Measurements from ENCODE around the gene RNU1-3.
"Not testable (repeated sequence)": the region's sequence is repeated elsewhere in the genome, so short reads cannot be mapped to it uniquely, and the experiment has no call there.

Gene RNU1-3

DNA sequence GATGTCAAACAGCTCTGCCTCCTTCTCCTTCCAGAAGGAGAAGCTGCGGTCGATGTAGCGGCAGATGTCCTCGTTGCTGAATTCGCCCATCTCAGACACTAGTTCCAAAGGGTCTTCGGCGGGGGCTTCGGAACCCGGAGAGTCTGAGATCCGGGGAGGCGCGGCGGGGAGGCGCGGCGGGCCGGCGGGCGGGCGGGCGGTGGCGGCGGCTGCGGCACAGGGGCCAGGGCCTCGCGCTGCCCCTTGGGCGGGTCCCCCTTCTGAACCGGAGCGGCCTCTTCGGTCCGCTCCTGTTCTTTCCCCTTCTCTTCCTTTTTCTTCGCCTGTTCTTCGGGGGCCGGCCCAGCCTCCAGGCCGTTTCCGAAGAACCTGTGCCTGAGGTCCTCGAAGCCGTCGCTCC, 25.5 kb upstream of the RNU1-3 start:
- H3K36me3 ChIP-seq (ENCODE audit: insufficient read depth, low read depth, low read length); H3K27me3 ChIP-seq (ENCODE audit: insufficient read depth, low read length); H3K4me3 ChIP-seq (ENCODE audit: low read length); H3K9me3 ChIP-seq (ENCODE audit: insufficient read depth, low read depth, low read length); H3K9ac ChIP-seq (ENCODE audit: low read depth, low read length); H3K27ac ChIP-seq (ENCODE audit: low read length); H3K4me1 ChIP-seq (ENCODE audit: insufficient read depth, low read length): not testable (repeated sequence)

DNA sequence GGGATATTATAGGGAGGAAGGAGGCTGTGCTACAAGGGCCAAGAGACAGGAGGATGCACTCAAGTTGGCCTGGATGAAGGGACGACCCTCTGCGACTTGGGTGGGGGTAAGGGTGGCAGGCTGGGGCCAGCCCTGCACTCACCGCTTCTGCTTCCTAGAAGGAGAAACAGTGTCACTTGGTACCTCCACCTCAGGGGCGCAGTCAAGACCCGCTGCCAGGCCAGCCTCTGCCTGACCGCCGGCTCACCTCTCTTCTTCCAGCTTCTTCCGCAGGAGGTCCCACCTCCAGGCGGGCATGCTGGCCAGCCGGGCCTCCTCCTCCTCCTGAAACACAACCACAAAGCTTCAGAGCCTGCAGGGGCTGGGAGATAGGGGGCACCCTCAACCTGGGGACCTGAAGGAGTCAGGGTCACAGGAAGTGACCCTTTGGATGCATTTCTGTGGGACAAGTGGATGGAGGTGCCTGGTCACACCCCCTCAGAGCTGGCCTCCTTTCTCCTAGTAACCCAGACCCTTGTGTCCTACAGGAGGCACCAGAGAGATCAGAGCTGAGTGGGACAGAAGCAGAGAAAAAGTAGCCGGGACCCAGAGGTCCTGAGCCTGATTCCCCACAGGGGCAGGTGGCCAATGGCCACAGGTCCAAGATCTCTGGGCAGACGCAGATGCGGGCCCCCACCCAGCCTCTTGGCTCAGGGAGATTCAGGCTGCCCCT, 24.4 kb upstream of the RNU1-3 start:
- not testable (repeated sequence) for H3K9me3 ChIP-seq (ENCODE audit: insufficient read depth, low read depth, low read length); H3K27me3 ChIP-seq (ENCODE audit: insufficient read depth, low read length)

DNA sequence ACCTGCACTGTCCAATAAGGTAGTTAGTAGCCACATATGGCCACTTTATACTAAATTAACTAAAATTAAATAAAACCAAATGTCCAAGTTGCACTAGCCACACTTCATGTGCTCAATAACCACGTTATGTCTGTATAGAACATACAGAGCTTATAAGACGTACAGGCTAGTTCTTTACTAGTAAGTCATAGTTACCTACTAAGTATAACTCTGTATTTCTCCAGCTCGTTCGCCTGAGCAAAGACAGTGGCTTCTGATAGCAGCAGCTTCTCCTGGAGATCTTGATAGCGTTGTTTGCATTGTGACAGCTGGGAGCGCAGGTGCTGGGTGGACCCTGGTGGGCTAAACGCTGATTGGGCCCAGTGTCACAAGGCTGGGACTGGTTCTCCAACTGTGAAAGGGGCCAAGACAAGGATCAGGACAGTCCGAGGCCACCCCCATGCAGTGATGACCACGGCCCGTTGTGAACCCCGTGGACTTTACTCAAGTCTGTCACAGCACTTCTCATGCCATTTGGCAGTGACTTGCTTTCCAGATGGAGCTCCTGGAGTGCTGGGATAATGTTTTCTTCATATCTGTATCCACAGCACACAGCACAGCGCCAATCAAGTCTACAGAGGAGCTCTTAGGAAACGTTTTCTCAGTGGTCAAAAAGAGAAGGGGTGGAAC, 20.5 kb upstream of the RNU1-3 start:
- not testable (repeated sequence) for H3K27ac ChIP-seq (ENCODE audit: low read length); H3K9ac ChIP-seq (ENCODE audit: low read depth, low read length); H3K9me3 ChIP-seq (ENCODE audit: insufficient read depth, low read depth, low read length); H3K27me3 ChIP-seq (ENCODE audit: insufficient read depth, low read length); H3K4me1 ChIP-seq (ENCODE audit: insufficient read depth, low read length); H3K4me3 ChIP-seq (ENCODE audit: low read length); H3K36me3 ChIP-seq (ENCODE audit: insufficient read depth, low read depth, low read length)

More for the DNA sequence above, 24.4 kb upstream of the RNU1-3 start:
- not testable (repeated sequence) for H3K4me1 ChIP-seq (ENCODE audit: insufficient read depth, low read length); H3K9ac ChIP-seq (ENCODE audit: low read depth, low read length); H3K36me3 ChIP-seq (ENCODE audit: insufficient read depth, low read depth, low read length); H3K4me3 ChIP-seq (ENCODE audit: low read length); H3K27ac ChIP-seq (ENCODE audit: low read length)

DNA sequence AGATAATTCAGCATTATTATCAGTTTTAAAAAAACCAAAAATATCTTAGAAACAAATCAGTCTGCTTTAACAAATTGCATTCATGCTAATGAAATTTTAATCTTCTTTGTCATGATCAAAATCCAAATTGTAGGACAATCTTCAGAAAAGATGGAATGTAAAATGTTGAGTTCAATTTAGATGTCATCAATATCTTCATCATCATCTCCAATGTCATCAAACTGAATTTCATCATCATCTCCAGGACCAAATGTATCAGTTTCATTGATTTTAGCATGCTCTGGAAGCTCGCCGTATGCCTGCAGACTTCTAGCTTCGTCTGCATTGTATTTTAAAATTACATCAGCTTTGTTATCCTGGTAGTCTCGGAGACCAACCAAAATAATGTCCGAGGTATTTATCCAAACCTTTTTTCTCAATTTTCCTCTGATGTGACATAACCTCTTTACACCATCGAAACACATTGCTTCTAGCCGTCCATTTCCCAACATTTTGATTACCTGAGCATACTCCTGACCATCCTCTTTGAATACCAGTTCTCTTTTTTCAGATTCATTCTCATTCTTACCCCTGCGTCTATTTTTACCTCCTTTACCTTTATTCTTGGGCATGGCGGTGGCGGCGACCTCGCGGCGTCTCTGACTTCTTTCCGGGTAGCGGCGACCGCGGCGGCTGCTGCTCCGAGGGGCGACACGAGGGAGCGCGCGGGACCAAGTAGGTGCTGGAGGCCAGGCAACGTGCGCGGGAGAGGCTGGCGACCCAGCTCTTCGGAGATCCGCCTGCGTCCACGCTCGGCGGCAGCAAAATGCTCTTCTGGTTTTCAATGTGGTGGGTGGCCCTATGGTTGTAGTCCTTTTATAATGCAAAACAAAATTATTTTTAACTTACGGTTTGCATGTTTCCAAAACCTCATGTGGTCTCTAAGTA, 19.0 kb upstream of the RNU1-3 start:
- not testable (repeated sequence) for H3K27ac ChIP-seq (ENCODE audit: low read length); H3K9ac ChIP-seq (ENCODE audit: low read depth, low read length); H3K36me3 ChIP-seq (ENCODE audit: insufficient read depth, low read depth, low read length); H3K27me3 ChIP-seq (ENCODE audit: insufficient read depth, low read length); H3K4me1 ChIP-seq (ENCODE audit: insufficient read depth, low read length); H3K9me3 ChIP-seq (ENCODE audit: insufficient read depth, low read depth, low read length)
- peak overlapping the region; percentile 33; the same call in 1 of the 2 replicates for H3K4me3 ChIP-seq (ENCODE audit: low read length)

DNA sequence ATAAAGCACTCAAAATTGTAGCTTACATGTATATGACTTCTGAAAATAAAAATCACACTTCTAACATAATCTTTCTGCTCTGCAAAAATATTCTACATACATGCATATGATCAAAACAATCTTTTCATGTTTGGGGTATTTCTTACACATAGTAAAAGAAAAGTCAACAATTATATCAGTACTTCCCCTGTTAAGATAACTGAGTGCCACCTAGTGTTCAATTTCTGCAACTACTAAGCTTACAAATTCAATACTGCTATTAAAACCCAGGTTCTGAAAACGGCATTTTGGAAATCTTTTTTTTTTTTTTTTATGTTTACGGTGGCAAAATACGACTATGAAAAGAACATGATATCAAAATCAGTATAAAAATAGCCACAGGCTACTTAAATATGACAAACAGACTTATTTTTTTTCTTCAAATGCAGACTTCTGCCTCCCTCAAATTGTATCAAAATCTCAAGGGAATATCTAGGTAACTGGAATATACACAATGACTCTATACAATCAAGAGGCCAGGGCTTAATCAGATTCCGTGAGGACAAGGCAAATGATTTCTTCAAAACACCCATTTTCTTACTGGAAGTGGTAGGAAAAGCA, 18.1 kb upstream of the RNU1-3 start:
- not testable (repeated sequence) for H3K27me3 ChIP-seq (ENCODE audit: insufficient read depth, low read length); H3K9me3 ChIP-seq (ENCODE audit: insufficient read depth, low read depth, low read length); H3K4me1 ChIP-seq (ENCODE audit: insufficient read depth, low read length); H3K27ac ChIP-seq (ENCODE audit: low read length); H3K36me3 ChIP-seq (ENCODE audit: insufficient read depth, low read depth, low read length); H3K9ac ChIP-seq (ENCODE audit: low read depth, low read length); H3K4me3 ChIP-seq (ENCODE audit: low read length)

DNA sequence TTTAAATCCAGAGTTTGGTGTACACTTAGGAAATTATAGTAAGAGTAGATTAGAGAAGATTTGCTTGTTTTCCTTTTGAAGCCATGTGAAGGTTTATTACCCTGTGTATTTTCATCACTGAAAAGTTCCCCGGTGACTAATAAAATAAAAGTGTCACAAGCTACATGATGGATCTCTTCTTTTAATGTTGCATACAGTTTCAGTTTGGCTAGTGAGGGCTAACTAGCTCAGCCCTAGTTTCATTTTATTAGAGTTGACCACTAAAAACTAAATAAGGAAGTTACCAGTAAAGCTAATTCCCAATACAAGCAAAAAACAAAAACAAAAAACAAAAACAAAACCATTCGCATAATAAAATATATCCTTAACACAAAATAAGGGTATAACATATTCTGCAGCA, 17.4 kb upstream of the RNU1-3 start:
- H3K36me3 ChIP-seq (ENCODE audit: insufficient read depth, low read depth, low read length); H3K27me3 ChIP-seq (ENCODE audit: insufficient read depth, low read length); H3K9ac ChIP-seq (ENCODE audit: low read depth, low read length); H3K4me3 ChIP-seq (ENCODE audit: low read length); H3K27ac ChIP-seq (ENCODE audit: low read length); H3K9me3 ChIP-seq (ENCODE audit: insufficient read depth, low read depth, low read length); H3K4me1 ChIP-seq (ENCODE audit: insufficient read depth, low read length): not testable (repeated sequence)

DNA sequence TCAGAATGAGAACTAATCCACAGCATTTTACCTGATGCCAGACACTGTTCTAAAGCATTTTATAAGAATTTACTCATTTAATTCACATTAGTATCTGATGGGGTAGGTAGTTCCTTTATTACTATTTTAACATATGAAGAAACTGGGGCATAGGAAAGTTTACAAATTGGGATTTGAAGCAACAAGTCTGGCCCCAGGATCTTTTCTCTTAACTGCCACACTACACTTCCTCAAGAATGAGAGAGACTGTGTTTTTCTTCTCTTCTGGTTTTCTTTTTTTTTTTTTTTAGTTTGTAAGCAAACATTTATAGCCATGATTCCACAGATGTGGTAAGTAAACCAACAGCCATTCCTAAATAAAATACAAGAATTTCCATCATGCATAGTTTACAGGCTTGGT, 16.1 kb upstream of the RNU1-3 start:
- not testable (repeated sequence) for H3K36me3 ChIP-seq (ENCODE audit: insufficient read depth, low read depth, low read length); H3K4me3 ChIP-seq (ENCODE audit: low read length); H3K9me3 ChIP-seq (ENCODE audit: insufficient read depth, low read depth, low read length); H3K9ac ChIP-seq (ENCODE audit: low read depth, low read length); H3K27ac ChIP-seq (ENCODE audit: low read length); H3K4me1 ChIP-seq (ENCODE audit: insufficient read depth, low read length); H3K27me3 ChIP-seq (ENCODE audit: insufficient read depth, low read length)

DNA sequence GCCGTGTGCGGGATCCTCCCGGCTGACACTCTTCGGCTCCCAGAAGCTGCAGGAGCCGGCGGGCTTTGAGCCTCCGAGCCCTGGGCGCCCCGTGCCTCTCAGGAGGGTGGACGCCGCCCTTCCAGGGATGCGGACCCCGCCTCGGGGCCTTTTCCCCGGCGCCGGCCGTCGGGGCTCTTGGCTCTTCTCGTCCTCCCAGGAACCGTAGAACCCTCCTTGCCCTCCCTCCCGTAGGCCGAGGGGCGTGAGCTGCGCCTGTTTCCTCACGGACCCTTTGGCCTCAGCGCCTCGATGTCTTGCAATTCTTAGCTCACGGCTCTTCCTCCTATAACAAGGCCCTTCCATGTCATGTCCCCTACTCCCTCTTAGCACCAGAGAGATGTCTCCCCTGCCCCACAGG, 13.6 kb upstream of the RNU1-3 start:
- H3K4me1 ChIP-seq (ENCODE audit: insufficient read depth, low read length); H3K9me3 ChIP-seq (ENCODE audit: insufficient read depth, low read depth, low read length); H3K9ac ChIP-seq (ENCODE audit: low read depth, low read length); H3K4me3 ChIP-seq (ENCODE audit: low read length); H3K36me3 ChIP-seq (ENCODE audit: insufficient read depth, low read depth, low read length); H3K27ac ChIP-seq (ENCODE audit: low read length); H3K27me3 ChIP-seq (ENCODE audit: insufficient read depth, low read length): not testable (repeated sequence)

DNA sequence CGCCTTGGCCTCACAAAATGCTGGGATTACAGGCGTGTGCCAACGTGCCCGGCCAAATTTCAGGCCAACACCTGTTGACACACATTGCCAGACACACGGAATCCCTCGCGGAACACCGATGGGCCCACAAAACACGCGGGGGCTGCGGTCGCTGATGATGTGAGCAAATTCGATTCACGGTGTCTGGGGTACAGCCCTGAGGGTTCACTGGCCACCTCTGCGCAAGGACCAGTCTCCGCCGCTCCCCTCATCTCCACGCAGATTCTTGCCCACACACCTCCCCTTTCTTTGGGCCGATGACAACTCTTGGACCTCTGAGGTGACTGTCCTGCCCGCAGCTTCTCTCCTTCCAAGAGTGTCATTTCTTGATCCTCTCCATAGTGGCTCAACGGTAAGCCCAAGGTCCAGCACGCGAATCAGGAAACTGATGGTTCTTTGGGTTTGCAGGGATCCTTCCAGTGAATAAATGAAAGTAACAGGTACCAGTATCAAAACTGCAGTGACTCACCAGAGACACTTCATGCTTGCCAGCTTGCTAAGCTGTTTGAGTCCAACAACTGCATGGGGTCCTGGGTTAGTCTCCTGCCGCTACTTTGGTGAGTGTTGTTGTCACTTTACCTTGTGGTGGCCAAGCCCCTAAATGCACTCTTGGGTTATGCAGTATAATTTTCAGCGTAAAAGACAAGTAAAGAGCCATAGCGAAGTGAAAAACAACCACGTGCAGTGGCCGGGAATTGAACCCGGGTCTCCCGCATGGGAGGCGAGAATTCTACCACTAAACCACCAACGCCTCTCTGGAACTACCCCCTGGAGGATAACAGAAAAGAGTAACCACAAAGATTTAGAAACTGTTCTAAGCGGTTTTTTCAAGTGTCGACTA, 11.0 kb upstream of the RNU1-3 start:
- no peak overlapping the region for H3K27ac ChIP-seq (ENCODE audit: low read length)
- no peaks in the 10 kb centered on the region for H3K36me3 ChIP-seq (ENCODE audit: insufficient read depth, low read depth, low read length)
- no peak overlapping the region for H3K9ac ChIP-seq (ENCODE audit: low read depth, low read length)

DNA sequence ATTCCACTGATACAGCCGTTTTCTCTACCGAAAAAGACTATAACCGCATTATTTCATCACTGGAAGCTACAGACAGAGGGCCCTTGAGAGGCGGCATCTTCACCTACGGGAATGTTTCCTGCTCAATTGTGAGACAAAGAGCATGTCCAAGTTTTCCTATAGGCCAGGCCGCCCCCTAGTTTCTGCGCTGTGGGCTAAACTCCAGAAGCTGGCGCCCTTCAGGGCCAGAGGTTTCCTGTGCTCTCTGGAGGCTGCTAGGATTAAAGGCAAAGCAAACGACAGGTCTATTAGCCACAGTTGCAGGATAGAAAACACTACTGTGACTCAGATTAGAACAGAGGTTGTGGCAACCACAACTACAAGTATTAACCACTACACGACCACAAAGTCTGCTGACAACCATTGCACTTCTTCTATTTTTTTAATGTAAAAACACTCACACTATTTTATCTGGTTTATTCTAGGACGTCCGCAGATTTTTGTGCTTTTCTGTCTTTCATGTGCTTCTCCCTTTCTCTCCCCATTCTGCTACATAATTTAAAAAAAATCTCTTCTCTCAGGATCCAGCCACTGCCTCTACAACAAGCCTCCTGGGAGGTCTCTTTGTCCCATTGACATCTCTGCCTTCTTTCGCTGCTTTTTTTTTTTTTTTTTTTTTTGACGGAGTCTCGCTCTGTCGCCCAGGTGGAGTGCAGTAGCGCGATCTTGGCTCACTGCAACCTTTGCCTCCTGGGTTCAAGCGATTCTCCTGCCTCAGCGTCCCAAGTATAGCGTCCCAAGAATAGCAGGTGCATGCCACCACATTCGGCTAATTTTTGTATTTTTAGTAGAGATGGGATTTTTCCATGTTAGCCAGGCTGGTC, 10.1 kb upstream of the RNU1-3 start:
- H3K36me3 ChIP-seq (ENCODE audit: insufficient read depth, low read depth, low read length); H3K4me3 ChIP-seq (ENCODE audit: low read length); H3K27me3 ChIP-seq (ENCODE audit: insufficient read depth, low read length); H3K4me1 ChIP-seq (ENCODE audit: insufficient read depth, low read length); H3K9me3 ChIP-seq (ENCODE audit: insufficient read depth, low read depth, low read length); H3K9ac ChIP-seq (ENCODE audit: low read depth, low read length); H3K27ac ChIP-seq (ENCODE audit: low read length): not testable (repeated sequence)

More for the DNA sequence above, 11.0 kb upstream of the RNU1-3 start:
- no peaks in the 10 kb centered on the region for H3K4me1 ChIP-seq (ENCODE audit: insufficient read depth, low read length)
- no peaks in the 10 kb centered on the region for H3K27me3 ChIP-seq (ENCODE audit: insufficient read depth, low read length)
- no peaks in the 10 kb centered on the region for H3K9me3 ChIP-seq (ENCODE audit: insufficient read depth, low read depth, low read length)
- peak overlapping the region; percentile 49; the same call in 1 of the 2 replicates for H3K4me3 ChIP-seq (ENCODE audit: low read length)
